Stimulated activated CD8-positive, alpha-beta memory T cell treated with anti-CD3 and anti-CD28 coated beads, Interleukin-7, amount 100 ng/mL, for 48 hours (primary cell): ENCODE data around the gene USP43.

Experiments used
- DNase-seq, 2 donors: peaks; one replicate each; pipeline ENCODE4 v3.0.0-alpha.2; 2020; ENCODE audit warnings: low read depth in 1 of 2; ENCODE audit errors: extremely low read depth in 1 of 2

The USP43 gene

DNA sequence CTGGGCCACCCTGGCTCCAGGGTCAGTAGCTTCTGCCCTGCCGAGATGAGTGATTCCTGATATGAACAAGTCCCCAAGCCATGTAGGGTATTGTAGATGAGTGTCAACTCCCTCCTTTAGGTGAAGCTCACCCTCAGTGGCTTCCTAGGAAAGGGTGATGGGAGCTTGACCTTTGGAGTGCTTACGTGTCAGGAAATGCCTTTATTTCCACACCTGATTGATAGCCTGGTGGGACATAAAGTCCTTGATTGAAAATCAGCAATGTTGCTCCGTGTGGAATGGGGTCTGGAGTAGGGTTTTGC, 58.4 kb downstream of the USP43 start:
- no peak for DNase-seq

GRCh38 chr17:9705745-9706144, 60.4 kb downstream of the USP43 start:
- no peak for DNase-seq

GRCh38 chr17:9707948-9708347, 62.6 kb downstream of the USP43 start:
- DNase-seq: no peak

- DNase-seq: no peak
These were observed 69.5 kb downstream of the USP43 start for GRCh38 chr17:9714801-9715200.

DNA sequence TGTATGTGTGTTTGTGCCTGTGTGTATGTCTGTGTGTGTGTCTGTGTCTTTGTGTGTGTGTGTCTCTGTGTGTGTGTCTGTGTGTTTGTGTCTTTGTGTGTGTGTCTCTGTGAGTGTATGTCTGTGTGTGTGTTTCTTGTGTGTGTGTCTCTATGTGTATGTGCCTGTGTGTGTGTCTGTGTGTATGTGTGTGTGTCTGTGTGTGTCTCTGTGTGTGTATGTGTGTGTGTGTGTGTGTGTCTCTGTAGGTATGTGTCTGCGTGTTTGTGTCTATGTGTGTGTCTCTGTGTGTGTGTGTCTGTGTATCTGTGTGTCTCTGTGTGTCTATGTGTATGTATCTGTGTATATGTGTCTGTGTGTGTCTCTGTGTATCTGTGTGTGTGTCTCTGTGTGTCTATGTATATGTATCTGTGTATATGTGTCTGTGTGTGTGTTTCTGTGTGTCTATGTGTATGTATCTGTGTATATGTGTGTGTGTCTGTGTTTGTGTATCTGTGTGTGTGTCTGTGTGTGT, 70.2 kb downstream of the USP43 start:
- DNase-seq: no peak

DNA sequence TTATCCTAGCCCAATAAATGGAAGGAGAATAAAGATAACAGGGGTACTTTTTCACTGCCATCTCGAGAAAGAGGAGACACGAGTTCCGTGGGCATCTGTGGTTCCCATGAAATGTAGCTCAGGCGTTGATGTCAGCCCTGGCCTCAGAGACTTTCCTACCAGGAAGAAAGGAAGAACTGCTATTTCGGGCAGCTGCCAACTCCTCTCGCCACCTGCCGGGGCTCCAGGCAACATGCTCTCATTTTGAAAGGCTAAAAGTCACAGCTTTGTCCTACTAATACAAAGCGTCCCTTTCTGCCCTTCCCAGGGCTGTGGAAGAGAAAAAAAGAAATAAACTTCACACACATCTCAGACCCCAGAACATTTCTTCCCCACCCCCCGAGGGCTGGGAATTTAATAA, 80.3 kb downstream of the USP43 start:
- no peak for DNase-seq

DNA sequence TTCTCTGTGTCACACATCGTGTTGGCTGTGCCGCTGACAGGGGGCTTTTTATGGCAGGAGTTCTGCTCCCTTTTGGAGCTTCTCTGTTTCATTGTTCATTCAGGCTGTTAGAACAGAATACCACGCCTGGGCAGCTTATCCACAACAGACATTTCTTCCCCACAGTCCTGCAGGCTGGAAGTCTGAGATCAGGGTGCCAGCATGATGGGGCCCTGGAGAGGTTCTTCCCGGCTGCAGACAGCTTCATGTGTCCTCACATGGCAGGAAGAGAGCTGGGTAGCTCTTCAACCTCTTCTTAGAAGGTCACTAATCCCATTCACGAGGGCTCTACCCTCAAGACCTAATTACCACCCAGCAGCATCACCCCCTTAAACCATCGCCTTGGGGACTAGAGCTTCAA, 81.0 kb downstream of the USP43 start:
- DNase-seq: no peak

DNA sequence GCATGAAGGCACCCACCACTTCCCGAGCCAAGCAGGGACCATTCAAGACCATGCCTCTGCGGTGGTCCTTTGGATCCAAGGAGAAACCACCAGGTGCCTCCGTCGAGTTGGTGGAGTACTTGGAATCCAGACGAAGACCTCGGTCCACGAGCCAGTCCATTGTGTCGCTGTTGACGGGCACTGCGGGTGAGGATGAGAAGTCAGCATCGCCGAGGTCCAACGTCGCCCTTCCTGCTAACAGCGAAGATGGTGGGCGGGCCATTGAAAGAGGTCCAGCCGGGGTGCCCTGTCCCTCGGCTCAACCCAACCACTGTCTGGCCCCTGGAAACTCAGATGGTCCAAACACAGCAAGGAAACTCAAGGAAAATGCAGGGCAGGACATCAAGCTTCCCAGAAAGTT, 82.7 kb downstream of the USP43 start:
- no peak for DNase-seq

- DNase-seq: no peak
These were observed 83.2 kb downstream of the USP43 start for GRCh38 chr17:9728564-9728963.

DNA sequence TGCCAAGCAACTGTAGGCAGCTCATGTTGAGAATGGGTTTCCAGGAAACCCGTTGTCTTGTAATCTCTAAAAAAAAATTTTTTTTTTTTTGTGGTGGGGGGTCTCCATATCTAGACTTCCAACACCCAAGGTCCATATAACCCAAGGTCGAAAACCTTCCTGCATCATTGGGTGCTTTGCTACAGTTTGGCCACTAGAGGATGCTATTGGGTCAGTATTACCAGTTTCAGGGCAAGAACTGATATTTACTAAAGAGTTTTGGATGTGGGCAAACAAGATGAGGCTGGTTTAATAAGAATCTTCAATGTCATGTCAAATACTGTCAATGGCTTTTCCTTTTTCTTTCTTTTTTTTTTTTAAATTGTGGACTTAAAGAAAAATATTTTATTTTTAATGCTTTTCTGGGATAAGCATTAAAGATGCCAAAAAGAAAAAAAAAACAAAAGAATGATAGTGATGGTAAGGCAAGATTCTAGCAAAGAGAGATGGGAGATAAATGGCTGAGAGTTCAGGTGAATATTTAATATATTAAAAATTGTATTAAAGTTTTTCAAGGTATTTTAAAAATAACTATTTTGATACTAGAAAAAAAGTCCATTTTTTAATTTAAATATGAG, 83.8 kb downstream of the USP43 start:
- no peak for DNase-seq

DNA sequence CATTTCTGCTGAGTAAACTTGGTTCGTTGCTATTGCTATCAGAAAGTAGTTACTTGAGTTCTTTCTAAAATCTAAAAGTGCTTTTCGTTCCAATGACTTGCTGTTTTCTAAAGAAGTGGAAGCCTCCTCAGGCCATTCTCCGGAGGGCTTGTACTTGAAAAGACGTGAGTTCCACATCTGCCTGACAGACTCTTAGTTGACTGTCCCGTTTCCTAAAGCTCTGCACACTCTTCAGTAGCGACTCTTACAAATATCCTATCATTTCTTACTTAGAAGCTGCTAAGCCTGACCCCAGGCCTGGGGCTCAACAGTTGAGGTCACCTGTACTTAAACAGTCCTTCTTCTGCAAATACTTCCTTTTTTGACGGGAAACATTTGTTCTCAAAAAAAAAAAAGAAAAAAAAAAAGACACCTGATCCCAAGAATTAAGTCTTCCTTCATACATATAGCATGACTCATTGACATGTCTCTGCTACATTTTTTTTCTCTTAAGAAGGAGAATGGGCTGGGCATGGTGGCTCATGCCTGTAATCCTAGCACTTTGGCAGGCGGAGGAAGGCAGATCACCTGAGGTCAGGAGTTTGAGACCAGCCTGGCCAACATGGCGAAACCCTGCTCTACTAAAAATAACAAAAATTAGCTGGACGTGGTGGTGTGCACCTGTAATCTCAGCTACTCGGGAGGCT, 84.6 kb downstream of the USP43 start:
- DNase-seq: no peak

DNA sequence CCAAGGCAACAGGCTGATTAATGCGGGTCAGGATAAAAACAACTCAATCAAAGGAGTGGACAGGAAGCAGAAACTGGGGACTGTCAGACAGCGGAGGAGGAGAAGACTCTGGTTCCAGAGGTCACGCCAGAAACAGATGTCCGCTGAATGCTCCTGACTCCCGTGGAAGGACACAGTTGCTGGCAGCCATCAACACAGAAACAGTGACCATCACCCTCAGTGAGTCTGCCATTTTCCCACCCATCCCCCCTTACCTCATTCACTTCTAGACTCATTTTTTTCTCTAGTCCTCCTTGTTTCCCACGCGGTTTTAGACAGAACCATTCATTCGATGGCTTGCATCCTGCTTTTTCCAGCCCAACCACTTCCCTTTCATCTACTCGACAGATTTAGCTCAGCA, 105.2 kb downstream of the USP43 start:
- DNase-seq: no peak

- no peak for DNase-seq
These were observed 109.8 kb downstream of the USP43 start for GRCh38 chr17:9755083-9755482.

GRCh38 chr17:9760266-9760665, 114.9 kb downstream of the USP43 start:
- no peak for DNase-seq

DNA sequence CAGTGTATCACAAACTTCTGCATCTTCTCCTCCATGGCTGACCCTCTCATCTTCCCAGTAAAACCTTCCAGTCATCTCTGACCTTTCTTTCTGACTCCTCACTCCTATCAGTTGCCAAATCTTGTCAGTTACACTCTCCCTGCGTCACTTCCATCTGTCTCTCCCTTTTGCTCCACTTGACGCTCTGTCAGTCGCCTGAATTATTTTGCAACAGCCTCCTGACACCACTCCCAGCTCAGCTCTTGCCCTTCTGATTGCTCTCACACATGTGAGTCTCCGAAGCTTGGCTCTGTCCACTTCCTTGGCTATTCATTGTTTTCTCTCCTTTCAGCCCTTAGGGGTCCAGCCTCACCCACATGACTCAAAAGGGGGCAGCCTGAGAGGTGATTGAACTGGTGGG, 118.3 kb downstream of the USP43 start:
- no peak for DNase-seq

- DNase-seq: no peak
These were observed 120.0 kb downstream of the USP43 start for GRCh38 chr17:9765322-9765721.

DNA sequence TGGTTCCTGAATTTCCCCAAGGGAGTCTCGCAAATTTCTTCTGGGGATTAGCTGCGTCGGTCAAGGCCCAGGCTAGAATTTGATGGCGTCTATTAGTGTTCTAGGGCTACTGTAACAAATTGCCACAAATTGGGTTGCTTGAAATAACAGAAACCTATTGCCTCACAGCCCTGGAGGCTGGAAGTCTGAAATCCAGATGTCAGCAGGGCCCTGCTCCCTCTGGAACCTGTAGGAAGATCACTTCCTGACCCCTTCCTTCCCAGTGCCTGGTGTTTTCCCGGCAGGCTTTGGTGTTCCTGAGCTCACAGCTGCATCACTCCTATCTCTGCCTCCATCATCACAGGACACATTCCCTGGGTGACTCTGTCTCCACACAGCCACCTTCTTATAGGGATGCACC, 121.7 kb downstream of the USP43 start:
- DNase-seq: no peak

- DNase-seq: no peak
These were observed 122.2 kb downstream of the USP43 start for GRCh38 chr17:9767432-9767991.

GRCh38 chr17:9768381-9768934, 123.1 kb downstream of the USP43 start:
- DNase-seq: no peak

- DNase-seq: no peak
These were observed 123.8 kb downstream of the USP43 start for GRCh38 chr17:9769036-9769695.

- DNase-seq: no peak
These were observed 126.1 kb downstream of the USP43 start for GRCh38 chr17:9771465-9771864.

- DNase-seq: no peak
These were observed 127.3 kb downstream of the USP43 start for GRCh38 chr17:9772658-9773057.
